PC-3 (cell line): ENCODE data around the gene CHRNG.

Experiments
- EZH2 ChIP-seq: fragments of 300-600 bp; sonication (generic); IDR thresholded peaks from one replicate; pipeline ENCODE4 v1.6.1; 2017; ENCODE audit warnings: antibody characterized with exemption, mild to moderate bottlenecking, low read length; ENCODE audit not compliant: unreplicated experiment
- TF ChIP-seq, protein P1 (sequence below): fragments of 300-600 bp; sonication (generic); conservative IDR thresholded peaks from 2 replicates; pipeline ENCODE4 v1.5.1; 2017; ENCODE audit warnings: antibody characterized with exemption, low read depth, mild to moderate bottlenecking, low read length

DNA sequence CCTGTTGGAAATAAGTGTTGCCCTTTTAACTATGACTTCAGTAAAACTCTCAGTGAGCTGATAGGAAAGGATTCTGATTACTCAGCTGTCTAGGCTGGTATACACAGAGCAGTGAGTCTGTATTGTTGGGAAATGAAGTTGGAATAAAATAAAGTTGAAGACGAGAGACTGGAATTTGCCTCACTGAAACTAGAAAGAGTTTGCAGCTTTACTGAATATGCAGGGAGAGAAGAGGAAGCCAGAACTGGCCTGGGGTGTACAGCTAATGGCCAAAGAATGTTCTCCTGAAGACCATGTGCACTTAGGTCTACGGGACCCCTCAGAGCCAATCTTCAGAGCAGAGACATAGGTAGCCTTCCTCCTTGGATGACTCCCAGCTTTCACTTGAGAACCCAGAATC is 37.5 kb downstream of the CHRNG start:
- TF ChIP-seq, protein P1, sequence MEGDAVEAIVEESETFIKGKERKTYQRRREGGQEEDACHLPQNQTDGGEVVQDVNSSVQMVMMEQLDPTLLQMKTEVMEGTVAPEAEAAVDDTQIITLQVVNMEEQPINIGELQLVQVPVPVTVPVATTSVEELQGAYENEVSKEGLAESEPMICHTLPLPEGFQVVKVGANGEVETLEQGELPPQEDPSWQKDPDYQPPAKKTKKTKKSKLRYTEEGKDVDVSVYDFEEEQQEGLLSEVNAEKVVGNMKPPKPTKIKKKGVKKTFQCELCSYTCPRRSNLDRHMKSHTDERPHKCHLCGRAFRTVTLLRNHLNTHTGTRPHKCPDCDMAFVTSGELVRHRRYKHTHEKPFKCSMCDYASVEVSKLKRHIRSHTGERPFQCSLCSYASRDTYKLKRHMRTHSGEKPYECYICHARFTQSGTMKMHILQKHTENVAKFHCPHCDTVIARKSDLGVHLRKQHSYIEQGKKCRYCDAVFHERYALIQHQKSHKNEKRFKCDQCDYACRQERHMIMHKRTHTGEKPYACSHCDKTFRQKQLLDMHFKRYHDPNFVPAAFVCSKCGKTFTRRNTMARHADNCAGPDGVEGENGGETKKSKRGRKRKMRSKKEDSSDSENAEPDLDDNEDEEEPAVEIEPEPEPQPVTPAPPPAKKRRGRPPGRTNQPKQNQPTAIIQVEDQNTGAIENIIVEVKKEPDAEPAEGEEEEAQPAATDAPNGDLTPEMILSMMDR, result no peak
- TF ChIP-seq EZH2, result no peak
